GM12864 (cell line): ENCODE data around the gene PXMP2.
"Not testable (repeated sequence)": the region's sequence is repeated elsewhere in the genome, so short reads cannot be mapped to it uniquely, and the experiment has no call there.

Experiments
- DNase-seq: peaks from one replicate; pipeline ENCODE4 v3.0.0-alpha.2; 2011; ENCODE audit warnings: low read depth
- H3K4me3 ChIP-seq: 2 replicates; pipeline ENCODE4 v1.5.1; 2011; ENCODE audit warnings: mild to moderate bottlenecking, low read depth, low read length, control low read depth
- TF ChIP-seq, protein P1 (sequence below): IDR thresholded peaks from 2 replicates; pipeline ENCODE4 v1.5.1; 2011; ENCODE audit warnings: low read depth, mild to moderate bottlenecking, moderate library complexity, low read length, control low read depth, inconsistent platforms; ENCODE audit errors: missing control alignments

The PXMP2 gene

DNA sequence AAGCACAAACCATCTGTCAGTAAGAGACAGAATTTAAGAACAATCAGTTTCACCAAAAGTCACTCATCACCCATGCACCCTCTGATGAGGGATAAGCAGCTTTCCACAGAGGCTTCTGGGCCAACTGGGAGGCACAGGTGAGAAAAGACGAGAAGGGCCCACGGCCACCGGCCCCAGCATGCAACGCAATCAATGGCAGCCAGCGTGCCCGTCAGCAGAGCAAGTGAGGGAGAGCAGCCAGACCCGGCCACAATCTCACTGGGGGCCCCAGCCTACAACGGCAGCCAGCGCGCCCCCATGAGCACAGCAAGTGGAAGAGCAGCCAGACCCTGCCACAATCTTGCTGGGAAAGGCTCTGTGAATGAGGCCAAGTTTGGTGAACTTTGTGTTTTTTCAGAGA lies 60.9 kb downstream of the PXMP2 start:
- H3K4me3 ChIP-seq = no peak overlapping the region
- TF ChIP-seq, protein P1, sequence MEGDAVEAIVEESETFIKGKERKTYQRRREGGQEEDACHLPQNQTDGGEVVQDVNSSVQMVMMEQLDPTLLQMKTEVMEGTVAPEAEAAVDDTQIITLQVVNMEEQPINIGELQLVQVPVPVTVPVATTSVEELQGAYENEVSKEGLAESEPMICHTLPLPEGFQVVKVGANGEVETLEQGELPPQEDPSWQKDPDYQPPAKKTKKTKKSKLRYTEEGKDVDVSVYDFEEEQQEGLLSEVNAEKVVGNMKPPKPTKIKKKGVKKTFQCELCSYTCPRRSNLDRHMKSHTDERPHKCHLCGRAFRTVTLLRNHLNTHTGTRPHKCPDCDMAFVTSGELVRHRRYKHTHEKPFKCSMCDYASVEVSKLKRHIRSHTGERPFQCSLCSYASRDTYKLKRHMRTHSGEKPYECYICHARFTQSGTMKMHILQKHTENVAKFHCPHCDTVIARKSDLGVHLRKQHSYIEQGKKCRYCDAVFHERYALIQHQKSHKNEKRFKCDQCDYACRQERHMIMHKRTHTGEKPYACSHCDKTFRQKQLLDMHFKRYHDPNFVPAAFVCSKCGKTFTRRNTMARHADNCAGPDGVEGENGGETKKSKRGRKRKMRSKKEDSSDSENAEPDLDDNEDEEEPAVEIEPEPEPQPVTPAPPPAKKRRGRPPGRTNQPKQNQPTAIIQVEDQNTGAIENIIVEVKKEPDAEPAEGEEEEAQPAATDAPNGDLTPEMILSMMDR = no peak
- no peak for DNase-seq

DNA sequence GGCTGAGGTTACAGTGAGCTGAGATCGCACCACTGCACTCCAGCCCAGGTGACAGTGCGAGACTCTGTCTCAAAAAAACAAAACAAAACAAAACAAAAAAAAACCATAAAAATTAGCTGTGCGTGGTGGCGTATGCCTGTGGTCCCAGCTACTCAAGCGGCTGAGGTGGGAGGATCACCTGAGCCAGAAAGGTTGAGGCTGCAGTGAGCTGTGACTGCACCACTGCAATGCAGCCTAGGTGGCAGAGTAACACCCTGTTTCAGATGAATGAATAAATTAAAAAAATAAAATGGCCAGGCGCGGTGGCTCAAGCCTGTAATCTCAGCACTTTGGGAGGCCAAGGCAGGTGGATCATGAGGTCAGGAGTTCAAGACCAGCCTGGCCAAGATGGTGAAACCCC lies 66.3 kb downstream of the PXMP2 start:
- not testable (repeated sequence) for H3K4me3 ChIP-seq, DNase-seq

DNA sequence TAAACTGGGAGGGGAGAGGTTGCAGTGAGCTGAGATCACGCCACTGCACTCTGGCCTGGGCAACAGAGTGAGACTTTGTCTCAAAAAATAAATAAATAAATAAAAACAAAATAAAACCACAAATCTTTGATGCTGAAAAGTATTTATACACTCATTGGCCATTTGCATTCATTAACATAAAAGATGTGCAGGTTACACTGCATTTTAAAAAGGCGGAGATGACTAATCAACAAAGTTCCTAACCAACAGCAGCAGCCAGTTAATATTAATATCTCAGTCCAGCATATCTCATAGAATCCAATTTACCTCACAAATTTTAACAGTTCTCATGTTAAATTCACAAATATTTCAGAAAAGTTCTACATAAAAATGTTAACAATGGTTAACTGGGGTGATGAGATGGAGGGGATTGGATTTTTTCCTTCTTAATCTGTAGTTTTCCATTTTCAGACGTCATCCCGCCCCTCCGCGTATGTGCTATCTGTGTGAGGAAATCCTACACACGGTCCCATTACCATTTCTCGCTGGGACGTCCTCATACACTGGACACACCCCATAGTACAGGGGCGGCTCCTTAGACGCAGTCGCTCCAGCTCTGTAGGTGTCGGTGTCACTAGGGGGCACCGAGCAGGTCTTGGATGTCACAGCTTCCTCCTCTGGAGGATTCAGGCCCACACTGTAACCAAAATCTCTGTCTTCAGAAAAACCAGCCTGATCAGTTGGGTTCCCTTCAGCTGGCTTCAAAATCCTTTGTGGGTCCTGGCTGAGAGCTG lies 67.0 kb downstream of the PXMP2 start:
- TF ChIP-seq, protein P1 = no peak
- no peak overlapping the region for H3K4me3 ChIP-seq
- DNase-seq = no peak
